SK-N-MC (cell line): ENCODE results near the gene TBC1D2B.
"Not testable (repeated sequence)": the region's sequence is repeated elsewhere in the genome, so short reads cannot be mapped to it uniquely, and the experiment has no call there.

Experiments used
- EZH2 ChIP-seq: fragments of 200-600 bp; sonication (generic); IDR thresholded peaks from one replicate; pipeline ENCODE4 v1.6.1; 2017; ENCODE audit warnings: antibody characterized with exemption
- POLR2AphosphoS5 ChIP-seq: IDR thresholded peaks from 2 replicates; pipeline ENCODE4 v1.6.1; 2012; ENCODE audit warnings: mild to moderate bottlenecking, low read depth, low read length, borderline replicate concordance

- not testable (repeated sequence) for TF ChIP-seq POLR2AphosphoS5, EZH2
These were observed 79.6 kb downstream of the TBC1D2B start for GRCh38 chr15:77997761-77998554.
